Stimulated activated CD4-positive, alpha-beta T cell treated with anti-CD3 and anti-CD28 coated beads, Interleukin-12 subunit alpha, Interleukin-12 subunit beta, amount 100 ng/mL, for 4 hours (primary cell): ENCODE measurements around the gene TMEM119.
"Not testable (repeated sequence)": the region's sequence is repeated elsewhere in the genome, so short reads cannot be mapped to it uniquely, and the experiment has no call there.

Experiments
- DNase-seq: peaks from one replicate; pipeline ENCODE4 v3.0.0-alpha.2; 2020

TMEM119 gene

GRCh38 chr12:108633534-108634248 is 35.8 kb upstream of the TMEM119 start, which contains the start of gene SELPLG:
SELPLG (minus strand) TSS chr12:108633894; CDS start chr12:108624307, 9,587 bp downstream.
- peak; percentile 65 for DNase-seq

GRCh38 chr12:108633081-108633533 is 35.2 kb upstream of the TMEM119 start:
- DNase-seq, result no peak

- DNase-seq, result not testable (repeated sequence)
These were observed 33.4 kb upstream of the TMEM119 start for GRCh38 chr12:108631261-108631660.

GRCh38 chr12:108630481-108631207 is 32.8 kb upstream of the TMEM119 start:
- DNase-seq, result no peak

- peak; percentile 43 for DNase-seq
These were observed 32.1 kb upstream of the TMEM119 start for GRCh38 chr12:108629824-108630476.

- no peak for DNase-seq
These were observed 31.3 kb upstream of the TMEM119 start for GRCh38 chr12:108629151-108629550.

- no peak for DNase-seq
These were observed 29.4 kb upstream of the TMEM119 start for GRCh38 chr12:108627134-108627920.

- DNase-seq, result no peak
These were observed 27.3 kb upstream of the TMEM119 start for GRCh38 chr12:108625228-108625627.

- no peak for DNase-seq
These were observed 25.7 kb upstream of the TMEM119 start for GRCh38 chr12:108623577-108623976.

- no peak for DNase-seq
These were observed 25.1 kb upstream of the TMEM119 start for GRCh38 chr12:108622921-108623514.

- no peak for DNase-seq
These were observed 24.5 kb upstream of the TMEM119 start for GRCh38 chr12:108622421-108622820.

GRCh38 chr12:108621161-108621560 is 23.3 kb upstream of the TMEM119 start:
- DNase-seq, result no peak

- no peak for DNase-seq
These were observed 22.5 kb upstream of the TMEM119 start for GRCh38 chr12:108620236-108620879.

GRCh38 chr12:108619369-108620160 is 21.7 kb upstream of the TMEM119 start:
- no peak for DNase-seq

- DNase-seq, result not testable (repeated sequence)
These were observed 21.0 kb upstream of the TMEM119 start for GRCh38 chr12:108618953-108619274.

GRCh38 chr12:108618079-108618952 is 20.4 kb upstream of the TMEM119 start:
- peak; percentile 78 for DNase-seq

GRCh38 chr12:108616941-108617858 is 19.3 kb upstream of the TMEM119 start:
- DNase-seq, result peak; percentile 63

- DNase-seq, result no peak
These were observed 18.5 kb upstream of the TMEM119 start for GRCh38 chr12:108616359-108616758.

GRCh38 chr12:108615918-108616317 is 18.0 kb upstream of the TMEM119 start:
- DNase-seq, result no peak
